ENCODE measurements around the gene DSP. TPM values are rescaled to one million over a fixed set of nuclear protein-coding genes. Genes with fewer than 3 reads are reported as not detected.

Gene DSP
- total and polyA plus RNA-seq, 2 of the 13 experiments (the other 11 are each of a cell fraction or from before 2014, with no cell fraction given) = 89.8 to 117 TPM

- TF ChIP-seq KDM6A (CRISPR knock-in tag; IDR thresholded peaks at IDR 0.05; ENCODE audit: low read depth) (no peak), SYNCRIP (IDR thresholded peaks at IDR 0.05; ENCODE audit: insufficient read depth, low read depth, low read length) (no peak), ZNF224 (CRISPR knock-in tag; IDR thresholded peaks at IDR 0.05) (no peak), ZNF567 (CRISPR knock-in tag; IDR thresholded peaks at IDR 0.05; ENCODE audit: borderline replicate concordance) (no peak), BHLHE40 (IDR thresholded peaks at IDR 0.05; ENCODE audit: low read length) (peak; percentile 76), TFAP4 (IDR thresholded peaks at IDR 0.05; ENCODE audit: borderline replicate concordance, low read depth) (peak; percentile 46; the same call in 1 of the 2 replicates), ZNF512B (CRISPR knock-in tag; IDR thresholded peaks at IDR 0.05; ENCODE audit: borderline replicate concordance) (peak; percentile 84), ARID5B (CRISPR knock-in tag; IDR thresholded peaks at IDR 0.05) (peak; percentile 70), ZNF740 (CRISPR knock-in tag; IDR thresholded peaks at IDR 0.05) (peak; percentile 92), HMG20A (CRISPR knock-in tag; IDR thresholded peaks at IDR 0.05; ENCODE audit: borderline replicate concordance) (peak; percentile 31; the same call in 1 of the 2 replicates), MED1 (CRISPR knock-in tag; IDR thresholded peaks at IDR 0.05) (peak; percentile 90), NR2F6 (IDR thresholded peaks at IDR 0.05) (no peak), NR2F6 (CRISPR knock-in tag; IDR thresholded peaks at IDR 0.05) (peak; percentile 74), SMAD3 (CRISPR knock-in tag; IDR thresholded peaks at IDR 0.05) (peak; percentile 75), MYPOP (CRISPR knock-in tag; IDR thresholded peaks at IDR 0.05) (peak; percentile 50; the same call in 1 of the 2 replicates), SUZ12 (IDR thresholded peaks at IDR 0.05; ENCODE audit: low read depth, low read length) (no peak), ZBTB39 (CRISPR knock-in tag; IDR thresholded peaks at IDR 0.05) (no peak), NCOA1 (CRISPR knock-in tag; IDR thresholded peaks at IDR 0.05) (no peak), ZNF547 (CRISPR knock-in tag; IDR thresholded peaks at IDR 0.05) (no peak; the same call in 1 of the 2 replicates)
These were observed 1.6 kb downstream of the DSP start (continued) for GRCh38 chr6:7542874-7543624.
